SU-DHL-6 (cell line): Measurements from ENCODE around the gene SLC8A1.

Experiments
- H2AFZ ChIP-seq: fragments of 200-600 bp; sonication (generic); 2 replicates; pipeline ENCODE4 v1.6.1; 2014; ENCODE audit warnings: low read depth, mild to moderate bottlenecking, moderate library complexity, mixed read lengths, antibody characterized with exemption, low read length; ENCODE audit not compliant: severe bottlenecking
- H3F3A ChIP-seq: fragments of 200-600 bp; shearing (Covaris generic); 2 replicates; pipeline ENCODE4 v1.6.0; 2016; ENCODE audit warnings: antibody characterized with exemption, mild to moderate bottlenecking; ENCODE audit not compliant: insufficient read depth
- H3K27ac ChIP-seq: fragments of 200-600 bp; sonication (generic); 2 replicates; pipeline ENCODE4 v1.5.1; 2016; ENCODE audit warnings: low read depth, mild to moderate bottlenecking, low read length, moderate library complexity, mixed read lengths
- H3K27me3 ChIP-seq: fragments of 200-600 bp; sonication (generic), shearing (Covaris generic); 2 replicates; pipeline ENCODE4 v1.6.0; 2014; ENCODE audit warnings: mild to moderate bottlenecking, low read length
- H3K36me3 ChIP-seq: fragments of 200-600 bp; sonication (generic); 2 replicates; pipeline ENCODE4 v1.6.1; 2014; ENCODE audit warnings: mild to moderate bottlenecking, low read length, mixed read lengths
- H3K4me2 ChIP-seq: fragments of 300-600, 200-600 bp; shearing (Covaris generic), sonication (generic); 2 replicates; pipeline ENCODE4 v1.6.0; 2014; ENCODE audit warnings: low read length, low read depth, mild to moderate bottlenecking; ENCODE audit not compliant: poor library complexity, severe bottlenecking
- H3K4me3 ChIP-seq: fragments of 200-600 bp; sonication (generic); 2 replicates; pipeline ENCODE4 v1.5.1; 2014; ENCODE audit warnings: antibody characterized with exemption, low read length, mild to moderate bottlenecking, mixed read lengths; ENCODE audit not compliant: insufficient read depth, poor library complexity, severe bottlenecking
- H3K79me2 ChIP-seq: fragments of 200-600 bp; sonication (generic); 2 replicates; pipeline ENCODE4 v1.6.1; 2014; ENCODE audit warnings: mild to moderate bottlenecking, low read length, moderate library complexity; ENCODE audit not compliant: insufficient read depth
- H3K9ac ChIP-seq: fragments of 200-600 bp; sonication (generic); 2 replicates; pipeline ENCODE4 v1.7.0; 2014; ENCODE audit warnings: mild to moderate bottlenecking, low read length
- H3K9me2 ChIP-seq: fragments of 200-600 bp; sonication (generic); replicated peaks from 2 replicates; pipeline ENCODE4 v1.6.1; 2014; ENCODE audit warnings: low read length; ENCODE audit not compliant: insufficient read depth
- H3K9me3 ChIP-seq: fragments of 200-600 bp; sonication (generic); 2 replicates; pipeline ENCODE4 v1.6.1; 2014; ENCODE audit warnings: low read length, mixed read lengths; ENCODE audit not compliant: insufficient read depth
- H4K20me1 ChIP-seq: fragments of 200-600 bp; sonication (generic); 2 replicates; pipeline ENCODE4 v1.6.1; 2014; ENCODE audit warnings: low read depth, mild to moderate bottlenecking, antibody characterized with exemption, low read length, moderate library complexity, mixed read lengths
- CTCF ChIP-seq: fragments of 200-600 bp; sonication (generic); IDR thresholded peaks from one replicate; pipeline ENCODE4 v1.5.1; 2017; ENCODE audit warnings: antibody characterized with exemption, mild to moderate bottlenecking, low read length, moderate library complexity; ENCODE audit not compliant: insufficient read depth, poor library complexity, severe bottlenecking
- EZH2phosphoT487 ChIP-seq: fragments of 200-600 bp; sonication (generic), shearing (Covaris generic); conservative IDR thresholded peaks from 2 replicates; pipeline ENCODE4 v1.6.1; 2018; ENCODE audit warnings: mild to moderate bottlenecking, antibody characterized with exemption, low read length, moderate library complexity, mixed read lengths

The SLC8A1 gene

GRCh38 chr2:40463112-40463511 lies 11.2 kb upstream of the SLC8A1 start:
- TF ChIP-seq EZH2phosphoT487 (no peak), CTCF (no peak)

DNA sequence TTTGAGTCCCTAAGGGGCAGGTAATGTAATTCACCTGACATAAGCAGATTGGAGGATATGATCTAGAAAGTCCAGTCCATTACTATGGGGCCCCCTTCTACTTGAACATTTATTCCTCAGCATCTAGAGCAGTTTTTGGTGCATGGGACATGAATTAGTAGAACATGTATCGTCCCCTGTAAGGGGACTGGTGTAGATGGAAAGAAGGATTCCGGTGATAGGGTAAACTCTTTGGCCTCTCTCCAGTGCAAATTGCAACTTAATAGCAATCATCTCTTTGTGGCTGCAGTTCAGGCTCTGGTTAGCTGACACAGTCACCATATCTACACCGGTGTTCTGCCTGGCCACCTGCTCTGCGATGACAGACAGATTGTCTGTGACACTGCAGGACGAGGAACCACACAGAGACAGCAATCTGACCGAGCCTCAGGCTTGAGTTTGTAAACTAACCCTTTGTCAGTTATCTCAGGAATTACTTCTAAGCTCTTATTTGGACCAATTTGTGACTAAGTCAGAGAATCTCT lies 6.4 kb upstream of the SLC8A1 start:
- no peaks in the 10 kb centered on the region for H3K9me3 ChIP-seq
- no peak overlapping the region for H3K4me2 ChIP-seq
- H3K27me3 ChIP-seq = no peaks in the 10 kb centered on the region
- no peak overlapping the region for H2AFZ ChIP-seq
- no peak overlapping the region for H3K27ac ChIP-seq
- H4K20me1 ChIP-seq = no peaks in the 10 kb centered on the region
- no peaks in the 10 kb centered on the region for H3F3A ChIP-seq
- no peaks in the 10 kb centered on the region for H3K36me3 ChIP-seq
- H3K4me3 ChIP-seq = no peak overlapping the region
- no peaks in the 10 kb centered on the region for H3K9me2 ChIP-seq
- no peaks in the 10 kb centered on the region for H3K79me2 ChIP-seq
- no peak for TF ChIP-seq CTCF
- no peak for TF ChIP-seq EZH2phosphoT487
- no peak overlapping the region for H3K9ac ChIP-seq

More at GRCh38 chr2:40463112-40463511, 11.2 kb upstream of the SLC8A1 start:
- Histone ChIP-seq H2AFZ (no peak overlapping the region), H3K36me3 (no peaks in the 10 kb centered on the region), H3K9ac (no peak overlapping the region), H3F3A (no peaks in the 10 kb centered on the region), H4K20me1 (no peaks in the 10 kb centered on the region), H3K27ac (no peak overlapping the region), H3K4me2 (no peak overlapping the region), H3K4me3 (no peak overlapping the region), H3K9me3 (no peaks in the 10 kb centered on the region), H3K79me2 (no peaks in the 10 kb centered on the region), H3K9me2 (no peaks in the 10 kb centered on the region), H3K27me3 (no peaks in the 10 kb centered on the region)

- H3K9me3 ChIP-seq = no peaks in the 10 kb centered on the region
- H3K27ac ChIP-seq = no peak overlapping the region
- H3K79me2 ChIP-seq = no peaks in the 10 kb centered on the region
- no peak overlapping the region for H3K9ac ChIP-seq
- H3K27me3 ChIP-seq = no peaks in the 10 kb centered on the region
- no peaks in the 10 kb centered on the region for H4K20me1 ChIP-seq
- H3K9me2 ChIP-seq = no peaks in the 10 kb centered on the region
- no peaks in the 10 kb centered on the region for H3K36me3 ChIP-seq
- TF ChIP-seq CTCF = no peak
- TF ChIP-seq EZH2phosphoT487 = no peak
- H3F3A ChIP-seq = no peaks in the 10 kb centered on the region
- H2AFZ ChIP-seq = no peak overlapping the region
- H3K4me2 ChIP-seq = no peak overlapping the region
- H3K4me3 ChIP-seq = no peak overlapping the region
Observed at GRCh38 chr2:40457837-40458236, 5.9 kb upstream of the SLC8A1 start.
